BJ (cell line): ENCODE results near the gene SMG6. TPM values are rescaled to one million over a fixed set of nuclear protein-coding genes. Genes with fewer than 3 reads are reported as not detected.

ENCODE experiments used
- CTCF ChIA-PET: fragments of 350-600 bp; formaldehyde crosslinking; extraction: SDS; loops from one replicate; lab custom pipeline; 2021; ENCODE audit warnings: antibody characterized with exemption, inconsistent platforms; lab: Yijun Ruan, JAX
- POLR2A ChIA-PET: fragments of 300-600 bp; sonication (Branson Sonifier 250); formaldehyde crosslinking; extraction: SDS; loops from one replicate; lab custom pipeline; 2021; ENCODE audit warnings: antibody characterized with exemption; lab: Charles Lee
- DNase-seq: peaks from one replicate; pipeline ENCODE4 v3.0.0-alpha.2; 2011; ENCODE audit warnings: low read depth
- H3K27me3 ChIP-seq: 2 replicates; pipeline ENCODE4 v1.6.0; 2011; ENCODE audit warnings: low read length; ENCODE audit not compliant: control insufficient read depth, insufficient read depth
- H3K36me3 ChIP-seq: 2 replicates; pipeline ENCODE4 v1.5.1; 2011; ENCODE audit warnings: low read length; ENCODE audit not compliant: control insufficient read depth, insufficient read depth
- H3K4me3 ChIP-seq: 2 replicates; pipeline ENCODE4 v1.5.1; 2011; ENCODE audit warnings: low read depth, mild to moderate bottlenecking, control low read depth, low read length
- polyA plus RNA-seq: library from polyadenylated mRNA; depleted of rRNA; stranded (reverse); fragments of >200 nt; gene quantifications from 2 replicates; pipeline ENCODE4 v1.2.3, GENCODE V29; 2011
- TF ChIP-seq, protein P1 (sequence below): IDR thresholded peaks from 2 replicates; pipeline ENCODE4 v1.5.1; 2011; ENCODE audit warnings: low read depth, mild to moderate bottlenecking, control low read depth, inconsistent platforms, low read length, moderate library complexity; ENCODE audit not compliant: insufficient read depth

The SMG6 gene
- polyA plus RNA-seq, 1 experiment, result 29.7 TPM

DNA sequence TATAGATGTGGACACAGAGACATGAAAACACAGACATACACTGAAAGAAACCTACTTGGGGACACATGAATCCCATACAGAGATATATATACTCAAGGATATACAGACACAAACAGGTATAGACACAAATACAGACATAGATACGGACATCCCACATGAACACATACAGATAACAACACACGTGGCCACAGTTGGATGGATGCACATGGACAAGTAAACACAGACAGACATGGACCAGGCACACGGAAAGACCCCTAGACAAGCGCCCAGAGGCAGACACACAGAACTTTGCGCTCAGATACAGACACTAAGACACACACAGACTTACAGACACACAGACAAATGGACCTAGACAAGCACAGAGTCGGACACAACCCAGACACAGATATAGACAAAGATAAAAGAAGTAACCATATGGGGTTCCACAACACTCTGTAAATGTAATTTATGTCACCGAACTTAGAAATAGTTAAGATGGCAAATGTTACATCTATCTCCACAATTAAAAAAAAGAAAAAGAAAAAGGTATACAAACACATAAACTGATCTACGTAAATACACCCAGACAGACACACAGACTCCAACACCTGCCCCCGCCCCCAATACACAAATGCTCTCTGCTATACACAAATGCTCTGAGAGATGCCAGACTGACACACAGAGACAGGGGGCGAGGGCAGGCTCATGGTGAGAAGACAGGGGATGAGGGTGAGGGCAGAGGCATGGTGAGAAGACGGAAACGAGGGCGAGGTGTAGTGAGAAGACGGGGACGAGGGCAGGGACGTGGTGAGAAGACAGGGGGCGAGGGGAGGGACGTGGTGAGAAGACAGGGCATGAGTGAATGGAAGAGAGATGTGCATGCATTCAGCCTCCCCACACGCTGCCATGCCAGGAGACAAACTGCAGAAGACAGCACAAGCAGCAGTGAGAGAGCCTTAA lies 118.3 kb downstream of the SMG6 start:
- CTCF ChIA-PET, result no interaction called here
- no peak overlapping the region for H3K4me3 ChIP-seq
- TF ChIP-seq, protein P1, sequence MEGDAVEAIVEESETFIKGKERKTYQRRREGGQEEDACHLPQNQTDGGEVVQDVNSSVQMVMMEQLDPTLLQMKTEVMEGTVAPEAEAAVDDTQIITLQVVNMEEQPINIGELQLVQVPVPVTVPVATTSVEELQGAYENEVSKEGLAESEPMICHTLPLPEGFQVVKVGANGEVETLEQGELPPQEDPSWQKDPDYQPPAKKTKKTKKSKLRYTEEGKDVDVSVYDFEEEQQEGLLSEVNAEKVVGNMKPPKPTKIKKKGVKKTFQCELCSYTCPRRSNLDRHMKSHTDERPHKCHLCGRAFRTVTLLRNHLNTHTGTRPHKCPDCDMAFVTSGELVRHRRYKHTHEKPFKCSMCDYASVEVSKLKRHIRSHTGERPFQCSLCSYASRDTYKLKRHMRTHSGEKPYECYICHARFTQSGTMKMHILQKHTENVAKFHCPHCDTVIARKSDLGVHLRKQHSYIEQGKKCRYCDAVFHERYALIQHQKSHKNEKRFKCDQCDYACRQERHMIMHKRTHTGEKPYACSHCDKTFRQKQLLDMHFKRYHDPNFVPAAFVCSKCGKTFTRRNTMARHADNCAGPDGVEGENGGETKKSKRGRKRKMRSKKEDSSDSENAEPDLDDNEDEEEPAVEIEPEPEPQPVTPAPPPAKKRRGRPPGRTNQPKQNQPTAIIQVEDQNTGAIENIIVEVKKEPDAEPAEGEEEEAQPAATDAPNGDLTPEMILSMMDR, result no peak
- peaks cover 16% of the 10 kb centered on the region for H3K36me3 ChIP-seq
- H3K27me3 ChIP-seq, result no peaks in the 10 kb centered on the region
- DNase-seq, result no peak
- POLR2A ChIA-PET, result no interaction called here

DNA sequence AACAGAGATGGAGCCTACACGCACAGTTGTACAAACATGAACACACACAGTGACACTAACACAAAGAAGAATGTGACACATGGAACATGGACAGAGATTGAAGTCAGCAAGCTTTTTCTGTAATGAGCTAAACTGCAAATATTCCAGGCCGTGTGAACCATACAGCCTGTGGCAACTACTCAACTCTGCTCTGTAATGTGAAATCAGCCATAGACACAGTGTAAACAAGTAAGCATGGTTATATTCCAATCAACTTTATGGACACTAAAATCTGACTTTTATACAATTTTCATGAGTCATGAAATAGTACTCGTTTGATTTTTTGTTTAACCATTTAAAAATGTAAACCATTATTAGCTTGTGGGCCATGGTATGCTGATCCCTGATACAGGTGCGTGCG lies 120.2 kb downstream of the SMG6 start:
- POLR2A ChIA-PET, result no interaction called here
- no peak for DNase-seq
- CTCF ChIA-PET, result interaction anchor here (1.2 to 1.6 kb wide), 2 partner anchors 92 to 126 kb away, joined by 4 to 5 read pairs; no protein-coding TSS in a partner anchor

DNA sequence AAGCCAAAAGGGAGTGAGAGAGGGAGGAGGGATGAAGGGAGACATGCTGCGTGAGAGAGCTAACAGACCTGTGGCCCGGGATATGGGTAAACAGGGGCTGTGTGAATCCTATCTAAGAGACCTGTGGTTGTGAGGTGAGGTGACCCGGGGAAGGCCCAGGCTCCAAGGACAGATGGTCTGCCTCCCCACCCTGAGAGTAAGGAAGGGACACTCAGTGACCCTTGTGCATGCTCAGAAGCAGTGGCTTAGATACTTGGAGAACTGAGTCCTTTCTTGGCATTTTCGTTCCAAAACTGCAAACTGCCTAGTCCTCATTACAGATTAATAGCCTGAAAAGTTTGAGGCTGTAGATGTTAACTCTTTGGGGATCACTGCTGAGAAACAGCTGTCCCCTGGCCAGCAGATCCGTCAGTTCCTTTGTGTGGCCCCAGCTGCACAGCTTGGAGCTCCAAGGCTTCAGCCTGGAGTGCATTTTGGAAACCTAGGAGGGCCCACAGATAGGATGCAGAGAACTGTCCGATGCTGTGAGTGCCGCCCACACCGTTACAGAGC lies 121.6 kb downstream of the SMG6 start:
- DNase-seq, result no peak
- Histone ChIP-seq H3K36me3 (peaks cover 12% of the 10 kb centered on the region), H3K4me3 (no peak overlapping the region), H3K27me3 (no peaks in the 10 kb centered on the region)
- POLR2A ChIA-PET, result interaction anchor here (0.6 kb wide), 1 partner anchor 11 kb away, joined by 3 read pairs; no protein-coding TSS in a partner anchor
- TF ChIP-seq, protein P1, result no peak
- CTCF ChIA-PET, result interaction anchor here (0.8 to 1.8 kb wide), 9 partner anchors 10 to 127 kb away, joined by 3 to 10 read pairs (median 4); partner anchors contain the start of gene HIC1

More for the DNA sequence above, 120.2 kb downstream of the SMG6 start:
- peaks cover 15% of the 10 kb centered on the region for H3K36me3 ChIP-seq
- no peak overlapping the region for H3K4me3 ChIP-seq
- no peaks in the 10 kb centered on the region for H3K27me3 ChIP-seq
- TF ChIP-seq, protein P1, result no peak

DNA sequence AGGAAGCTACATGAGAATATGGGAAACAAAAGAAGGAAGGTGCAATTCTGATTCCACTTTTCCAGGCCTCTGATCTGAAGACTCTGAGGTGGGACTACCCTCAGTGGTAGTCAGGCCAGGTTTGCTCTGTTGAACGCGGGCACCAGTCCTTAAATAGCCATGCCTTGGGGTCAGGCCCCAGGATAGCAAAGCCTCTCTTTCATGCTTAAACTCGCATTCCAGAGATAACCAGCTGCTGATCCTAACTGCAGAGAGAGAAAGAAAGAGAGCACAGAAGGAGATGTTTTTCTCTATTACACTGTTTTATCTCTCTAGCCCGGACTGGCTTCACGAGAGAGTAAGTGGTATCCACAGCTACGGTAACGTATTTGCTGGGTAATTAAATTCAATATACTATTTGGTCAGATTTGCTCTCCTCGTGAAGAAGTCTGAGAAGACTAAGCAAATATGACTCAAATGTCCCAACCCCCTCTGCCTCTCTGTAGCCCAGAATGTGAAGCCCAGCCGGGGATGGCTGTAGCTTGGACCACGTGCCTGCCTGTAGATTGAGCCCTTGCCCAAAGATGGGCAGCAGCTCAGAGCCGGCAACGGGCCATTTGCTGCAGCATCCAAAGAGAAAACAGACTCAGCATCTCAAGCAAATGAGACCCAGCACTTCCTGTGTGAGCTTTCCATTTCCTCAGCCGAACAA lies 122.2 kb downstream of the SMG6 start:
- Histone ChIP-seq H3K36me3 (peaks cover 7% of the 10 kb centered on the region), H3K4me3 (no peak overlapping the region), H3K27me3 (no peaks in the 10 kb centered on the region)
- CTCF ChIA-PET, result interaction anchor here (0.8 to 1.8 kb wide), 8 partner anchors 11 to 127 kb away, joined by 3 to 10 read pairs (median 4); partner anchors contain the start of gene HIC1
- POLR2A ChIA-PET, result interaction anchor here (0.6 kb wide), 2 partner anchors 11 to 26 kb away, joined by 3 to 9 read pairs; no protein-coding TSS in a partner anchor
- TF ChIP-seq, protein P1, result no peak
- DNase-seq, result no peak
